OCI-LY7 (cell line): Measurements from ENCODE around the gene ENKD1. TPM values are rescaled to one million over a fixed set of nuclear protein-coding genes. Genes with fewer than 3 reads are reported as not detected.

Source experiments
- BruUV-seq: library from RNA; stranded (reverse); fragments of 400-500 nt; replicated peaks from 2 replicates; lab custom pipeline; 2021; lab: Mats Ljungman, UMichigan
- CTCF ChIA-PET: fragments of 300-600 bp; sonication (Branson Sonifier 250); formaldehyde crosslinking; loops from one replicate; lab custom pipeline; 2022; ENCODE audit warnings: antibody characterized with exemption; ENCODE audit not compliant: unreplicated experiment; lab: Charles Lee
- POLR2A ChIA-PET: fragments of 300-600 bp; sonication (Branson Sonifier 250); formaldehyde crosslinking; loops from one replicate; lab custom pipeline; 2022; ENCODE audit warnings: antibody characterized with exemption; lab: Charles Lee
- DNase-seq: peaks from one replicate; pipeline ENCODE4 v3.0.0-alpha.2; 2015; ENCODE audit warnings: low spot score
- H2AFZ ChIP-seq: fragments of 200-600 bp; sonication (generic), shearing (Covaris generic); 2 replicates; pipeline ENCODE4 v1.6.1; 2014; ENCODE audit warnings: mild to moderate bottlenecking, antibody characterized with exemption, low read length, moderate library complexity
- H3K27ac ChIP-seq: fragments of 200-600 bp; sonication (generic); 2 replicates; pipeline ENCODE4 v1.5.1; 2014; ENCODE audit warnings: mixed run types, low read depth, mild to moderate bottlenecking, moderate library complexity, low read length, inconsistent platforms; ENCODE audit not compliant: poor library complexity, severe bottlenecking
- H3K36me3 ChIP-seq: fragments of 200-600 bp; sonication (generic); 2 replicates; pipeline ENCODE4 v1.6.1; 2014; ENCODE audit warnings: mild to moderate bottlenecking, antibody characterized with exemption, low read length, moderate library complexity, mixed read lengths; ENCODE audit not compliant: insufficient read depth
- H3K4me1 ChIP-seq: fragments of 200-600 bp; sonication (generic); 2 replicates; pipeline ENCODE4 v1.5.1; 2014; ENCODE audit warnings: mild to moderate bottlenecking, low read length; ENCODE audit not compliant: insufficient read depth, poor library complexity, severe bottlenecking
- H3K4me2 ChIP-seq: fragments of 200-600 bp; sonication (generic); 2 replicates; pipeline ENCODE4 v1.6.1; 2014; ENCODE audit warnings: mild to moderate bottlenecking, low read length
- H3K4me3 ChIP-seq: fragments of 200-600 bp; sonication (generic); 2 replicates; pipeline ENCODE4 v1.5.1; 2014; ENCODE audit warnings: mild to moderate bottlenecking, low read depth, low read length; ENCODE audit not compliant: poor library complexity, severe bottlenecking
- H3K79me2 ChIP-seq: fragments of 200-600 bp; sonication (generic); 2 replicates; pipeline ENCODE4 v1.6.1; 2016; ENCODE audit warnings: low read depth, mild to moderate bottlenecking, low read length, moderate library complexity, mixed read lengths; ENCODE audit not compliant: insufficient read depth
- H3K9me2 ChIP-seq: fragments of 200-600 bp; sonication (generic); 2 replicates; pipeline ENCODE4 v1.6.1; 2016; ENCODE audit warnings: mild to moderate bottlenecking, low read length, mixed read lengths; ENCODE audit not compliant: insufficient read depth
- H3K9me3 ChIP-seq: fragments of 200-600 bp; sonication (generic); 2 replicates; pipeline ENCODE4 v1.6.1; 2014; ENCODE audit warnings: mild to moderate bottlenecking, mixed run types, low read length, mixed read lengths
- H4K20me1 ChIP-seq: fragments of 200-600 bp; sonication (generic); 2 replicates; pipeline ENCODE4 v1.6.1; 2014; ENCODE audit warnings: mild to moderate bottlenecking, antibody characterized with exemption, low read length, moderate library complexity, mixed read lengths; ENCODE audit not compliant: insufficient read depth
- CTCF ChIP-seq: fragments of 200-600 bp; sonication (generic); conservative IDR thresholded peaks from 2 replicates; pipeline ENCODE4 v1.5.1; 2014; ENCODE audit warnings: mild to moderate bottlenecking, antibody characterized with exemption, low read length, moderate library complexity, mixed read lengths
- EZH2phosphoT487 ChIP-seq: fragments of 200-600 bp; sonication (generic); IDR thresholded peaks from 2 replicates; pipeline ENCODE4 v1.6.1; 2018; ENCODE audit warnings: low read depth, borderline replicate concordance, mild to moderate bottlenecking, mixed run types, antibody characterized with exemption, low read length, moderate library complexity, mixed read lengths
- intact Hi-C: fragments of 100-400 bp; cut with micrococcal nuclease; formaldehyde crosslinking; loops from one replicate; pipeline ENCODE4 v1.10.0; 2022; ENCODE audit not compliant: unreplicated experiment
- total RNA-seq, 2 experiments: library from RNA; depleted of rRNA in 1 of 2; stranded (reverse); fragments of >200 nt in 1 of 2; shearing (Covaris generic) in 1 of 2; gene quantifications; 2 replicates each; pipeline ENCODE4 v1.2.3, GENCODE V29; 2014 to 2022

Gene ENKD1
- total RNA-seq, 2 experiments from 2014 or later, result 8.1 to 15.7 TPM

GRCh38 chr16:67707210-67707609, 40.7 kb upstream of the ENKD1 start:
- Histone ChIP-seq H3K4me3 (no peak overlapping the region), H2AFZ (no peak overlapping the region), H3K9me3 (no peaks in the 10 kb centered on the region), H3K27ac (no peak overlapping the region), H3K36me3 (no peaks in the 10 kb centered on the region), H3K79me2 (peaks cover 4% of the 10 kb centered on the region; the same call in 1 of the 2 replicates), H3K9me2 (no peaks in the 10 kb centered on the region), H4K20me1 (no peaks in the 10 kb centered on the region), H3K4me2 (no peak overlapping the region), H3K4me1 (peaks cover 5% of the 10 kb centered on the region)
- POLR2A ChIA-PET, result interaction anchor here (0.9 kb wide), 1 partner anchor 35 kb away, joined by 4 read pairs; no protein-coding TSS in a partner anchor
- BruUV-seq, result no TSS peak
- no peak for DNase-seq
- TF ChIP-seq CTCF (no peak), EZH2phosphoT487 (no peak)
- intact Hi-C loops, result no loop called here
- CTCF ChIA-PET, result no interaction called here

DNA sequence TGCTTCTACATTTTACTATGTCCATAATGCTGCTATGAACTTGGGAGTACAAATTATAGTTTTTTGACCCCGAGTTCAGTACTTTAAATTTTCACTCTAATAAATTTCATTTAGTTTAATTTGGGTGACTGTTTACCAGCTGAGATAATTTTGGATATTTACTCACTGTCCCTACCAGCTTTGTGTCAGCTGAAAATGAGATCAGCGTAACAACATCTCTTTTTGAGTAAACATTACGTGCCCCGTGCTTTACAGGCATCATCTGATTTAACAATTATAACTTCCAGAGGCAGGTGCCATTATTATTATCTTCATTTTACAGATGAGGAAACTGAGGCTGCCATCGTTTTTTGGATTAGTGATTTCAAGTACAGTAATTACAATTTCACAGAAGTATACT, 37.6 kb upstream of the ENKD1 start:
- 0 out of 2 replicates have a peak, but pooled peaks cover 6% of the 10 kb centered on the region for H3K9me3 ChIP-seq
- ChIA-PET CTCF (no interaction called here), POLR2A (interaction anchor here (2.0 kb wide), 1 partner anchor 11 kb away, joined by 8 read pairs; no protein-coding TSS in a partner anchor)
- H3K4me1 ChIP-seq, result peaks cover 5% of the 10 kb centered on the region
- TF ChIP-seq EZH2phosphoT487 (no peak), CTCF (no peak)
- no peak overlapping the region for H3K4me3 ChIP-seq
- intact Hi-C loops, result no loop called here
- no peaks in the 10 kb centered on the region for H4K20me1 ChIP-seq
- H3K4me2 ChIP-seq, result no peak overlapping the region
- peaks cover 4% of the 10 kb centered on the region; the same call in 1 of the 2 replicates for H3K79me2 ChIP-seq
- H3K36me3 ChIP-seq, result peaks cover 8% of the 10 kb centered on the region
- BruUV-seq, result TSS peak; percentile 24
- DNase-seq, result no peak
- H3K27ac ChIP-seq, result no peak overlapping the region
- no peaks in the 10 kb centered on the region for H3K9me2 ChIP-seq
- H2AFZ ChIP-seq, result no peak overlapping the region

DNA sequence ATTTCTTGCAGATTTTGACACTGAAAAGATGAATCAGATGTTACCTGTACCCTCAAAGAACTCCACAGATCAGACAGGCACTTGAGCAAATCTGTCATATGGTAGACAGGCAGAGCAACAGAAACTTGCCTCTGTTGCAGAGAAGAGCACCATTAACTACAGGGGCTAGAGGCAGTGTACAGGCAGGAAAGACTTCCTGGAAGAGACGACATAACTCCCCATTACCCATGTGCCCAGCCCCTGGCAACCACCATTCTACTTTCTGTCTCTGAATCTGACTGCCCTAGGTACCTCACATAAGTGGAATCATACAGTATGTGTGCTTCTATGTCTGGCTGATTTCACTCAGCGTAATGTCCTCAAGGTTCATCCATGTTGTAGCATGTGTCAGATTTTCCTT, 37.1 kb upstream of the ENKD1 start:
- H3K36me3 ChIP-seq, result peaks cover 12% of the 10 kb centered on the region
- intact Hi-C loops, result no loop called here
- H3K4me3 ChIP-seq, result no peak overlapping the region
- TF ChIP-seq CTCF (no peak), EZH2phosphoT487 (no peak)
- H3K79me2 ChIP-seq, result peaks cover 4% of the 10 kb centered on the region; the same call in 1 of the 2 replicates
- peaks cover 5% of the 10 kb centered on the region for H3K4me1 ChIP-seq
- ChIA-PET CTCF (no interaction called here), POLR2A (interaction anchor here (2.0 kb wide), 1 partner anchor 12 kb away, joined by 8 read pairs; no protein-coding TSS in a partner anchor)
- no peak for DNase-seq
- no peaks in the 10 kb centered on the region for H3K9me2 ChIP-seq
- BruUV-seq, result no TSS peak
- H3K4me2 ChIP-seq, result no peak overlapping the region
- H3K27ac ChIP-seq, result no peak overlapping the region
- H2AFZ ChIP-seq, result no peak overlapping the region
- H4K20me1 ChIP-seq, result no peaks in the 10 kb centered on the region
- 0 out of 2 replicates have a peak, but pooled peaks cover 6% of the 10 kb centered on the region for H3K9me3 ChIP-seq
